Measurements from ENCODE around the gene CLIC1.
A peak's percentile ranks its signal among the peaks of the same experiment; 100 is the strongest.
"Not testable (repeated sequence)": the region's sequence is repeated elsewhere in the genome, so short reads cannot be mapped to it uniquely, and the experiment has no call there.

CLIC1 gene

DNA sequence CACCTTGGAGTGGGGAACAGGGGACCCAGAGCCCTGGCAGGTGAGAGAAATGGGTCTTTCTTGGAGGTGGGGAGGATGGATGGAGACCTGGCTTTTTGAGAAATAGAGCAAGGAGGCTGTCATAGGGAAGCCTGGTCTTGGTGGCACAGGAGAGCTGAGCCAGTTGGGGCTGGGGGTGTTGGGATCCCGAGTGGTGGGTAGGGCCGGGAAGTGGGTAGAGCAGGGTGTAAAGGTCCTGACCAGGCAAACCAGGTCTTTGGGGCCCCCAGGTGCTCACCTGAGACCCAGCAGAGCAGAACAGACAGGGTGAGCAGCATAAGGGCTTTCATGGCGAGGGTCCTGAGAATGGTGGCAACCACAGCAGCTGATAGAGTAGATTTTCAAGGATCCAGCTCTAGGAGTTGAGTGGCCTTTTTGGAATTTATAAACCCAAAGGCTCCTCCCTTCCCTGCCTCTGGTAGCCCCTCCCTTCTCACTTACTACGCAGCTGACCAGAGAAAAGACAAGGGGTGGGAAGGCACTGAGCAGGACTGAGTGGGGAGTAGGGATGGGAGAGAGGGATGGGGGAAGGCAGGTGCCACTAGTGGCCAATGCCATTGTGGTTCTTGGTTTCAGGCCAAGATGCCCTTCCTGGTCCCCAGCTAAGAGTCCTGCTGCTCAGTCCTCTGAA lies 14.8 kb downstream of the CLIC1 start, which contains the start of gene LY6G6C:
LY6G6C (minus strand) TSS at position 396 of the 670 bp plus-strand sequence; CDS start at position 329, 67 bp downstream.
- no peak for DNase-seq

DNA sequence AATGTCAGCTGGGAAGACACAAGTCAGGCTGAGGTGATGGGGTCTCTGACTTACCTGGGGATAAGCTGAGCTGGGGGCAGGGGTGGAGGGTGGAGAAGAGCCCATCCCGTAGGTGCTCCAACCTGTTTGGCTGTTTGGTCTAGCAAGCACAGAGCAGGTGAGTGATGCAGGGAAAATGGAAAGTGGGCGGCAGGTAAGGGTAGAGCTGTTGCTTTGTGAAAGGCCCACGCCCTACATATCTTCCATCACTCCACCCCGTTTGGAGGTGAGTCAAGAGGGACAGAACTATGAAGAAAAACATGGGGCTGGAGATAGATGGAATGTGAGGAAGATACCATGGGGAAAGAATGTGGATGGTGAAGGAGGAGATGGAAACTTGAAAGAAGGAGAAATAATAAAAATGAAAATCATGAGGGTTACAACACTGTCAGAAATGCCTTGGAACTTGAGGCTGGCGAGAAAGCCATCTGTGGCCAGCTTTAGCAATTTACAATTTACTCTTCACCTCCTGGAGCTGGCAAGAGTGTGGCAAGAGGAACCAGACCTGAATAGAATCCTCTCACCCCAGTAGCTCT lies 16.0 kb downstream of the CLIC1 start:
- no peak for DNase-seq

DNA sequence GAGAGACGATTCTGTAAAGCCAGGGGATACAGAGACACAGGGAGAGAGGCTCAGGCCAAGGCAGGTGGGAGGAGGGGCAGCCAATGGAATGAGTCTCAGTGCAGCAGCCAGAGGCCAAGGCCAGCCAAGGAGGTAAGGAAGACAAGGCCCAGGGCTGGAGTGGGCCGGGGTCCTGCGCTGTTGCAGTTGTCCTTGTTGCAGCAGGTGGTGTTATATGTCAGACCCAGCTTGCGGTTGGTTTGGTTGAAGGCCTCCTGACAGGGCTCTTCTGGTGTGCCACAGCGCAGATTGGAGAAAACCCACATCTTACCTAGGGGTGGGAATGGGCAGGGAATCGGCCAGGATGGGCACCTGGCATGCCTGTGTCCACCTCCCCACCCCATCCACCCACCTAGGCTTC lies 17.3 kb downstream of the CLIC1 start:
- no peak for DNase-seq

DNA sequence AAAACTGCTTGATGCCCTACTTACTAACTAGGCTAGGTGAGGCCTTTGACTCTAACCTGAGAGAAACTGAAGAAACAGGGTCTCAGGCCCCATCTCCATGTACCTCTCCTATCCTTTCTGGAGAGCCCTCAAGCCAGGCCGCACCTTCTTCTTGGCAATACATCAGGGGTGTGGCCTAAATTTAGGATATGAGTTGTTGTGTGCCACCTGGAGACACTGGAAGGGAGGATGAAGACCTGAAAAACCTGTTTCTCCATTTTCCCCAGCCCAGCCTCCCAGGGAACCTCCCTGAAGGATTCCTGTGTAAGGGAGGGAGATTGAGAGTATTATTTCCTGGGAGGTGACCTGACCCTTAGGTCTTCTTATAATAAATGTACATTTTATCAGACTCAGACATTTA lies 18.1 kb downstream of the CLIC1 start:
- no peak for DNase-seq

DNA sequence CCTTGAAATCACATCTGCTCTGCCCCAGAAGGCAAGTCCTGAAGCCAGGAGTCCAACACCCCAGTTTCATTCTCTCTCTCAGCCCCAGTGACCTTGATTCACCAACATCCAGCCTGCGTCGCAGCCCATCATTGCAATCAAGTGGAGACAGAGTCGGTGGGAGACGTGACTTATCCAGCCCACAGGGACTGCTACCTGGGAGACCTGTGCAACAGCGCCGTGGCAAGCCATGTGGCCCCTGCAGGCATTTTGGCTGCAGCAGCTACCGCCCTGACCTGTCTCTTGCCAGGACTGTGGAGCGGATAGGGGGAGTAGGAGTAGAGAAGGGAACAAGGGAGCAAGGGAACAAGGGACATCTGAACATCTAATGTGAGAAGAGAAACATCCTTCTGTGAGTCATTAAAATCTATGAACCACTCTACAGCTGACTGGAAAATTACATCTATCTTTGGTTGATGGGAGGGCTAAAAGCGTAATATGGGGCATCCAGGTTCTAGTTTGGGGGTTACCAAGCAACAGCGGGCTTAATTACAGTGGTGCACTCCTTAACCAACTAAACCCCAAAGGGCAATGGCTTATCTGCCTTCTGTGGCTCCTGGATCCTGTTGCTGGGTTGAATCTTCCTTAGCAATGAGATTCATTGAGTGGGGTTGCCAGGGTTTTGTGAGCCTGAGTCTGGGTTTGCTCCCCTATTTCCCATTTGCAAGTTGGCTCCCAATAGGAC lies 18.7 kb downstream of the CLIC1 start:
- no peak for DNase-seq

DNA sequence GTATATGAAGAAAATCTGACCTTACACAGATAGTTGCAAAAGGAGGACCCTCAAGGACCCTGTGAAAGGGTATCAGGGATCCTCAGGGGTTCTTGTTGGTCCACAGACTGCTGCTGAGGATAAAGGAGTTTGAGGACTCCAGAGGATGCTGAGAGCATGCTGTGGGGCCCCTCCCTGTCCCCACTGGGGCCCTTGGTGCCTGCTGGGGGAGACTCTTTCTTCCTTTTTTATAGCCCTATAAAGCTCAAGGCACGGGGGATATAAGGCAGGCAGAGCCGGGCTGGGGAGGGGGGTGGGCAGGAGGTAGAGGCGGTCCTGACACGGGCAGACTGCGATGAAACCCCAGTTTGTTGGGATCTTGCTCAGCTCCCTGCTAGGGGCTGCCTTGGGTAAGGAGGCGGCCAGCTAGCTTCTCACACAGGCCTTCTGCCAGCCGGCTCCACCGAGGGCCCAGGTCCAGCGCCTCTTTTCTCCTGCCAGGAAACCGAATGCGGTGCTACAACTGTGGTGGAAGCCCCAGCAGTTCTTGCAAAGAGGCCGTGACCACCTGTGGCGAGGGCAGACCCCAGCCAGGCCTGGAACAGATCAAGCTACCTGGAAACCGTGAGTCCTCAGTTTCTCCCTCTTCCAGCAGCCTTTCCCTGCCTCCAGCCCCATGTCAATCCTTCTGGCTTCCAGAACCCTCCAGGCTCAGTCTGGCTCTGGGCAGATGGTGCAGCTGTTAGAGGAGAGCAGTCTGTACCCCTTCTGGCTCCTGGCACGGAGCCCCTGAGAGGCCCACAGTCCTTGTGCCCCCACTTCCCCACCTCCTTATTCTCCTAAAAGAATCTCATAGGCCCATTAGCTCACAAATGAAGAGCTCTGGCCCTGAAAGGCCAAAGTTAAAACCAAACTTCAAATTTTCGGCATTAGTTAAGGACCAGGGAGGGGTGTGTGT lies 21.0 kb downstream of the CLIC1 start, which contains the start of gene LY6G6D:
LY6G6D (plus strand) TSS at position 327 of the 937 bp plus-strand sequence; CDS start at position 335, 8 bp downstream.
- no peak for DNase-seq

DNA sequence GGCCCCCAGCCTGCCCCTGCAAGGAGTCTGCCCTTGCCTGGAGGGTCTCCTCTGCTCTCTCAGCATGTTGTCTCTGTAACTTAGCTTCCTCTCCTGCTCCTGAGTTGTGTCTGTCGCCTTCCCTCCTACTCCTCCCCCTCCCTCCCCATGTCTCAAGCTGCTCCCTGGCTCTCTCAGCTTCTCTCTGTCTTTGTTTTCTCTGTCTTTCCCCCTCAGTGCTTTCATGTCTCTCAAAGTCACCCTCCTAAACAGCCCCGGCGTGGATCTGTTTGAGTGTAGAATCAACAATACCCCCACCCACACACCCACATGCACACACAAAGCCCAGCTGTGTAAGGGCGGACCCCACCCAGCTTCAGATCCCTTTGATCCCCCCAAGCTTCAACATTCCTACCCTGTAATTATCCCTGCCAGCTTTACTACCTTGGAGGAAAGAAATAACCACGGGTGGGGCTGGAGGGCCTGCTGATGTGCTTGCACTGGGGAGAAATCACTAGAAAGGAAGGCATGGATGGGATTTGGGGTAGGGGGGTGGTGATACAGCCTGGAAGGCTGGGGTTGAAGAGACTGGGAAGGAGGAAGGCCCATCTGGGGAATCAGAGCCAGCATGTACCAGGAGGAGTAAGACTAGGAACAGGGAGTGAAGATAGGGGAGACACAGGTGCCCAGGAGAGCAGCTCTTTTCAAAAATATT lies 22.2 kb downstream of the CLIC1 start:
- no peak for DNase-seq

DNA sequence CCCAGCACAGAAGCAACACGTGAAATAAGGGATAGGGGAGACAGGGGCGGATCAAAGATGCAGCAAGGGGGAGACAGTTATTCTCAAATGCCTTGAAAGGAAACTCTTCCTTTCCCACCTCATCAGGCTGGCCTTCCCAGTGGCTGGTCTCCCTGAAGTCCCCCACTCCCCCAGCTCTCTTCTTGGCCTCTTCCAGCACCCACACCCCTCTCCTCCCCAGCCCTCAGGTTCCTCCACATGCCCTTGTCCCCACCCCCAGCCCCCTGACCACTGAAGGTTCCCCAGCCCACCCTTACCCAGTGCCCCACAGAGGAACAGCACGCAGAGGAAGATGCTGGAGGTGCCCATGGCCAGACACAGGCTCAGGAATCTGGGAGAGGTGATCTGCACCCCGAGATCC lies 22.9 kb downstream of the CLIC1 start:
- DNase-seq = no peak

DNA sequence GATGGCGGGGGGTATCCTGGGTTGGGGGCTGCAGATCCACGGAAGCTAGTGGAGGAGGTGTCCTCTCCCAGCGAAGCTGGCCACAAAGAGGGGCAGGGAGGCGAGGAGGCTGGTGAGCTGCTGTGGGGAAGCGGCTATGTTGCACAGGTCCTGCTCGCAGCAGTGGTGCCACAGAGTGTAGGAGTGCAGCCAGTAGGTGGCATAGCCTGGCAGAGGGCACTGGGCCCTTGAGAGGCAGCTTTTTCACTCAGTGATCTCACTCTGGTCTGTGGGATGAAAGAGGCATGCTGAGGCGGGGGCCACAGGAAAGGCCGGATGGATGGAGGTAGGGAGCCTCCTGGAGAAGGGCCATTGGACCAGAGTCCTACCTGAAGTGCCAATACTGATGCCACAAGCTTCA lies 24.0 kb downstream of the CLIC1 start:
- no peak for DNase-seq

DNA sequence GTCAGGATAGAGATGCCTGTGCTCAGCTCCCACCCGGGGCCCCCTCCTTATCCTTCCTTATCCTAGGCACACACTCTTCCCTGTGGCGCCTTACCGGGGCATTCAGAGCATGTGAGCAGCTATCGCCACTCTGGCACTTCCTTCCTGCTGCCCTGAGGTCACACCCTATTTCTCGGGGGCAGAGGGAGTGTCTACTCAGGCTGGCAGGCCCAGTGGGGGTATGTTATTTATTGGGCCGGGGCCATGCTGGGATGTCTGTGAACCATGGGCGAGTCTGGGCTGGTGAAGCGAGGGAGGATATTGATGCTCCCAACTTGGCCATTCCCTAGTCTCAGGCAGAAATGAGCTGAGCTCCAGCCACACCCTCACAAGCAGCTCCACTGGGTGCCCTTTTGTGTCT lies 25.1 kb downstream of the CLIC1 start:
- DNase-seq = no peak

DNA sequence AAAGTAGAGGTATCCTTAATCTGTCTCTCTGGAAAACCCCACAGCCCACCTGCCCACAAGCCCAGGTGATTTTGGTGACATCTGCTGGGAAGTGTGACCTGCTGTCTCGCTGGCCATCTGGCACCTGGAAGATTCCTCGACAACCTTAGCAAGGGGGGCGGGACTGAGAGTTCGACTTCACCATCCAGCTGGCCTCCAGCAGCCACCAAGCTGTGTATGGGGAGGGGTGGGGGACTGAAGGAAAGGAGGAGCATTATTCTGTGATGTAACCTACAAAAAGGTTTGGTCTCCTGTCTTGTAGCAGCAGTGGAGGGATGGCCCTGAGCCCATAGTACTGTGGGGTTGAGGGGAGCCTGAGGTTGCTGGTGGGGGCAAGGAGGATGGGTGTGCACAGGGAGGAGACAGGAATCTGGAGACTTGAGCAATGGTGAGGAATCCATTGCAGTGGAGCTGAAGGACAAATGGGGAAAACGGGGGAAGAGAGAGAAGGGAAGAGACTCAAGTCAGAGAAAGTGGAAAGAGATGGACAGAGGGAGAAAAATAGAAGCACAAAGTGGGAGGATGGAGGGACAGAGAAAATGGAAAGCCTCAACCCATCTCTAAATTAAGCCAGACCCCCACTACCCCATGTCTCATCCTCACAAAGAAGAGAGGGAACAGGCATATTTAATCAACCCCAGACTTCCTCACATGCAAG lies 25.7 kb downstream of the CLIC1 start:
- no peak for DNase-seq

DNA sequence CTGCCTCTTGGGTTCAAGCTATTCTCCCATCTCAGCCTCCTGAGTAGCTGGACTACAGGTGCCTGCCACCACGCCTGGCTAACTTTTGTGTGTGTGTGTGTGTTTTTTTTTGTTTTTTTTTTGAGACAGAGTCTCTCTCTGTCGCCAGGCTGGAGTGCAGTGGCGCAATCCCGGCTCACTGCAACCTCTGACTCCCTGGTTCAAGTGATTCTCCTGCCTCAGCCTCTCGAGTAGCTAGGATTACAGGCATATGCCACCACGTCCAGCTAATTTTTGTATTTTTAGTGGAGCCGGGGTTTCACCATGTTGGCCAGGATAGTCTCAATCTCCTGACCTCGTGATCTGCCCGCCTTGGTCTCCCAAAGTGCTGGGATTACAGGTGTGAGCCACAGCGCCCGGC lies 27.2 kb downstream of the CLIC1 start:
- not testable (repeated sequence) for DNase-seq

DNA sequence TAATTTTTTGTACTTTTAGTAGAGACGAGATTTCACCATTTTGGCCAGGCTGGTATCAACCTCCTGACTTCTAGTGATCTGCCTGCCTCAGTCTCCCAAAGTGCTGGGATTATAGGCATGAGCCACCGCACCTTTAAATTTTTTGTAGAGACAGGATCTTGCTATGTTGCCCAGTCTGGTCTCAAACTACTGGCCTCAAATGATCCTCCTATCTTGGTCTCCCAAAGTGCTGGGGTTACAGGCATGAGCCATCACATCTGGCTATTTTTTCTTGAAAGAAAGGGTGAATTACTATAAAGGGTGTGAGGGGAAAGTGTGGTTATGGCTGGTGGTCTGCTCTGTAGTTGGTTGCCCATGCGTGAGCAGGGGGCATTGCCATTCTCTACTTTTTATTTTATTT lies 28.1 kb downstream of the CLIC1 start:
- no peak for DNase-seq

DNA sequence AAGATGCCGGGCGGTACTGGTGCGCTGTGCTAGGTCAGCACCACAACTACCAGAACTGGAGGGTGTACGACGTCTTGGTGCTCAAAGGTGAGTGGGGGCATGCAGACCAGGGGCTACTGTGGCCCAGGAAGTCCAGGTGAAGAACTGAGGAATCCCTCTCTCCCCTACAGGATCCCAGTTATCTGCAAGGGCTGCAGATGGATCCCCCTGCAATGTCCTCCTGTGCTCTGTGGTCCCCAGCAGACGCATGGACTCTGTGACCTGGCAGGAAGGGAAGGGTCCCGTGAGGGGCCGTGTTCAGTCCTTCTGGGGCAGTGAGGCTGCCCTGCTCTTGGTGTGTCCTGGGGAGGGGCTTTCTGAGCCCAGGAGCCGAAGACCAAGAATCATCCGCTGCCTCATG lies 28.6 kb downstream of the CLIC1 start:
- DNase-seq = no peak

DNA sequence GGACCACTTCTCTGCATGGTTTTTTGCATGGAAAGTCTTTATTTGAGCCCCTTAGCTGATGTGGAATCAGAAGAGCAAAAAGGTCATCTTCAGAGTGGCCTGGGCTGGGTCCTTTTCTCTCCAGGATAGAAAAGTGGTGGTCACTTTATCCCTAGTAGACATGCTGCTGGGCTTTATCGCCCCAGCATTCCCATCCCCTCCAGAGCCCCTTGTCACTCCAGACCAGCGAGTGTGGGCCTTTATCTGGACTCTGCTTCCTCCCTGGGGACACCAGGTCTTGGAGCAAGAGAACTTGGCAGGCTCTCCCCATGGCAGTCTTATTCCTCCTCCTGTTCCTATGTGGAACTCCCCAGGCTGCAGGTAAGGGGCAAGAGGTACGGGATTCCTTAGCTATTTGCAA lies 29.7 kb downstream of the CLIC1 start, which contains the start of gene LY6G6F:
LY6G6F (plus strand) TSS at position 268 of the 400 bp plus-strand sequence; CDS start at position 309, 41 bp downstream.
- DNase-seq = no peak

DNA sequence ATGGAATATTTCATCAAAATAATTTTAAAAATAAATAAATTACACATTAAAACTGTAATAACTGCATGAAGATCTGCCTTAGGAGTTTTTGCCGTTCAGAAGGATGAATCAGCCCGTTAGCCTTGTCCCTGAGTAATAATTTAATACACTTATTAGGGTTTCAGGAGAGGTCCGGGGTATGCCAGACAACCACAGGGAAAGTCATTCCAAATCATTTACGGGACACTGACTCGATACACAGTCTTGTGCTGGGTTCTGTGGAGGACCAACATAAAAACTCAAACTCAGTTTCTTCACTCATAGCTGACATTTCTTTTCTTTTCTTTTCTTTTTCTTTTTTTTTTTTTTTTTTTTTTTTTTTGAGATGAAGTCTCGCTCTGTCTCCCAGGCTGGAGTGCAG lies 30.4 kb downstream of the CLIC1 start:
- no peak for DNase-seq

DNA sequence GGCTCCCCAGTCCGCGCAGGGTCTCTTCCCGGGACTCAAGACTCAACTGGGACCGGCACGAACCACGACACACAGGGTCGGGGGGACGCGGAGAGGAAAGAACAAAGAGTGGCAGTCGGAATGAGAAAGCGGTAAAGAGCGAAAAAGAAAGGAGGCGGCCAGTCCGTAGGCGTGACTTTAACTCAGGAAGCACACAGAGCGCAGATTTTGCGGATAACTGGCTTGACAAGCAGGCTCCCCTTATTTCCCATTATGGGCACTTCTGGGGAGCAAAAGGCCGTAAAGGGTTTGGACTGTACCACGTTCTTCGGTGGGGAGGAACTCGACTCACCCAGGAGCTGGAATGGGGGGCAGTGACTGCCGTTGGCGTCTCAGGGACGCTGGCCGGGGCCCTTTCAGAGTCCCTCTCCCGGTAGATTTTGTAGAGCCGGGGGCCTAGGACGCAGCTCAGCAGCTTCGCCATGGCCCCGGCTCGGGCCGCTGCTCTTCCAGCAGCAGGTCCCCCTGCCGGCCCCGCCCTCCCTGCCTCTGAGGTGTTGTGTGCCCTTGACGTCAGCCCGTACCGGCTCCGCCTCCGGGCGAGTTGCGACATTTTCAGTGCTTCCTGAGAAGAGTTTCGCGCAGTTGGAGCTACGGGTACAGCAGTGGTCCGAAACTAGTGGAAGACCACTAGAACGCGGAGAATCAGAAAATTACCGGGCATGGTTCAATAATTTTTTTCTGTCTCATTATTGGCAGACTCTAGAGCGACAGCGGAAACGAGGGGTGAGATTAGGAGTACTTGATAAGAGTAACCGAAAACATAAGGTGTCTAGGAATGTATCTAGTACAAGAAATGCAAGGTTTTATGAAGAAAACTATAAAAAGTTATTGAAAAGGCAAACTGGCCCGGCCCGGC lies 33.3 kb downstream of the CLIC1 start, which contains the start of gene ABHD16A:
ABHD16A (minus strand) TSS at position 506 of the 898 bp plus-strand sequence; CDS start at position 463, 43 bp downstream.
- peak; percentile 95 for DNase-seq

DNA sequence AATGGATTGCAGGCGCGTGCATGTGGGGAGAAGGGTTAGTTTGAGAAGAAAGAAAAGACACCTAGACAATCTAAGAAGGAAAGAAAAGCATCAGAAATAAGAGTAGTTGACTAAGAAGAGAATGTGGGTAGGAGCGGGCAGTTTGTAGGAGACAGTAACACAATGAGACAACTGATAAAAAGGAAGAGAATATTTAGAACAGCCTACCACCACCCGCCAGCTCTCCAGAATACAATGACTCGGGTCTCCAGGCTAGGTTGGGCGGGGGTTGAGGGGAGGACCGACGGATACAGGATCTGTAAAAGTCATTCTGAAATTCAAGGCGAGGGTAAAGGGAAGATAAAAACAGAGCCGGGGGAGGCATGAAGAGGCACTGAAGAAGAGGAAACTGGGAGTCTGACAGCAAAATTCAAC lies 33.9 kb downstream of the CLIC1 start:
- peak; percentile 7 for DNase-seq

DNA sequence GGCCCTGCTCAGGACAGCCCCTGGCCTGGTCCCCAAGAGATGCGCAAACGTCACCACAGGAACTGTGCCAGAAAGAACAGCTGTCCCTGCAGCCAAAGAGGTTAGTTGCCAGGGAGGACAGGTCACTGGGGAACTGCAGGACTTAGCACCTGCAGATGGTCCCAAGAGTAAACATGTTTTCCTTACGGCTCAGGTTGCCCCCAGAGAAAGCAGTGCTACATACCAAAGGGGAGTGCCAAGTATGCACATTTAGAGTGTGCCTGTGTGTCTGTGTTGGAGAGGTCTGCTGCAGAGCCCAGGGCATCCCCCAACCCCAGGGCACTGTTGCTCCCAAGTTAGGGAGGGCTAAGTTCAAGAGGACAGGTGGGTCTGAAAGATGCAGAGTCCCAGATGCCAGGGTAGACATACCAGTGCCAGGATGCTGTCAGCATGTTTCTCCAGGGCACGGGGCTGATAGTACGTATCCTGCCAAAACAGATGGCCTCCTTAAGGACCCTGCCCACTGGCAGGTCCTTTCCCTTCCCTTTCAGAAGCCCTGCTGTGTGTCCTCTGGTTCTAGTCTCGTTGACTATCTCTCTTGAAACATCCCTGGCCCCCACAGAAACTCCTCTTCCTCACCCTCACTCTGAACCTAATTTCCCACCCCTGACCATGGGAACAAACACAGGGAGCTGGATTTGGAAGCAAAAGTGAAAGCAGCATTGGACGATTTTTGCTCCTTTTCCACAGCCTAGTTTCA lies 34.5 kb downstream of the CLIC1 start:
- DNase-seq = no peak
